ENCODE data around the gene MAMDC2.

MAMDC2 gene

DNA sequence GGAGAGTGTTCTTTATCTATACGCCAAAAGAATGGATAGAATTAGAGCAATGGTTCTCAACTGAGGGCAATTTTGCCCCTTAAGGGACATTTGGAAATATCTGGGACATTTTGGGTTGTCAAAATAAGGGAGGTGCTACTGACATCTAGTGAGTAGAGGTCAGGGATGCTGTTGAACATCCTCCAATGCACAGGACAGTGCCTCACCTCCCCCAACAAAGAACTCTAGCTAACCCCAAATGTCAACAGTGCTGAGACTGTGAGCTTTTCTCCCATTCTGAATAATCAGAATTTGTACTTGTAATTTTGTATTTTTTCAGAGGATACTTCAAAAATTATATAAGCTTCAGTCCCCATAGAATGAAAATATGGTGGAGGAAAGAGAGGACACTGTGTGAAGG is 206.6 kb downstream of the MAMDC2 start:
- FAIRE-seq (no peak), DNase-seq (ENCODE audit: insufficient read length, low spot score) (no peak)

DNA sequence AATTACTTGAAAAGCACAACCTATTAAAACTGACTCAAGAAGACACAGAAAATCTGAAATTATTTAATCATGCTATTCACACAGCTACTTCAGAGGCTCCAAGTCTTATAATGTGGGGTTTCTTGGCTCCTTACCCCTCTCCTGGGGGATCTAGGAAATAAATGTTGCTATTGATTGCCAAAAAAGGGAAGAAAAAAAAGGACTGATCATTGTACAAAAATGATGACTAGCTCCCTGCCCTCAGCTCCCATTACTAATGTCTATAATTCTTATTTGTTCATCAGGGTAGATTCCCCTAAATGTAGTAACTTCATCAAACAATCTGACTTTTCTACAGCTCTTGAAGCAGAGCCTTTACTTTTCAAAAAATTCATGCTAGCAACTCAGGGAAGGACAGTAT is 211.8 kb downstream of the MAMDC2 start:
- no peak for DNase-seq (ENCODE audit: insufficient read length, low spot score)

GRCh38 chr9:70256123-70256551 is 212.5 kb downstream of the MAMDC2 start:
- FAIRE-seq (no peak), DNase-seq (ENCODE audit: insufficient read length, low spot score) (no peak)

More for the DNA sequence above, 211.8 kb downstream of the MAMDC2 start:
- FAIRE-seq: no peak

- FAIRE-seq (no peak), DNase-seq (ENCODE audit: insufficient read length, low spot score) (no peak)
Observed at GRCh38 chr9:70257502-70257901, 213.9 kb downstream of the MAMDC2 start.

GRCh38 chr9:70257991-70258691 is 214.5 kb downstream of the MAMDC2 start:
- DNase-seq (ENCODE audit: insufficient read length, low spot score): peak; percentile 4
- FAIRE-seq: no peak

DNA sequence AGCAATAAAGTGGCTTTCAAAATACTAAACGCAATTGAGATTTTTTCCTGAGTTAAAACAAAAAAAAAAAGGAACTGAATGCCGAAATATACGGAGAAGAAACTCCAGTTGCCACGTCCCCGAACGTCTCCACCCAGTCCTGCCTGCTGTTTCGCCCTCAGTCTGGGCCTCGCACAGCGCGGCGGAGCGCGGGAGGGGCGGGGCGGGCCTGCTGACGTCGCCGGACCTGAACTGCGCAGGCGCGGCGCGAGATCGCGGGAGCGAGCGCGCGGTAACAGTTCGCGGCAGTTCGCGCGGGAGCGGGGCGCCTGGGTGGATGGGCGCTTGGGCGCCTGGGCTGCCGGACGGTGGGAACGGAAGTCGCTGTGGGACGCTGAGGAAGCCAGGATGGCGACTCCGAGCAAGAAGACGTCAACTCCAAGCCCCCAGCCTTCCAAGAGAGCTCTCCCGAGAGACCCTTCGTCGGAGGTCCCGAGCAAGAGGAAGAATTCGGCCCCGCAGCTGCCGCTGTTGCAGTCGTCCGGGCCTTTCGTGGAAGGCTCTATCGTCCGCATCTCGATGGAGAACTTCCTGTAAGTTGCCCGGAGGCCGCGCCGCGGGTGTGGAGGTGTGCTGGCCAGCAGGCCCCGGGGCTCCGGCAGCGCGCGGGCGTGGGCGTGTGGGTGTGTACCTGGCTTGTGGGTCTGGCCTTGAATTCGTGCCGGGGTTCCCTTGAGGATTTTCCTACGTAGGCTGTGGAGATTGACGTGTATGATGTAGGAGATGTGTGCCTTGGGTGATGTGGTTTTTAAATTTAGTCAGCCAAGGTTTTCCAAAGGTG is 215.3 kb downstream of the MAMDC2 start, which contains the start of gene SMC5:
Gene SMC5 (plus strand): TSS at position 287 of the 820 bp plus-strand sequence. CDS start 101 bp downstream, at position 388.
- peak; percentile 63 for DNase-seq (ENCODE audit: insufficient read length, low spot score)
- FAIRE-seq: peak; percentile 96

- FAIRE-seq (peak; percentile 23), DNase-seq (ENCODE audit: insufficient read length, low spot score) (no peak)
Observed at GRCh38 chr9:70259512-70259802, 215.8 kb downstream of the MAMDC2 start.

DNA sequence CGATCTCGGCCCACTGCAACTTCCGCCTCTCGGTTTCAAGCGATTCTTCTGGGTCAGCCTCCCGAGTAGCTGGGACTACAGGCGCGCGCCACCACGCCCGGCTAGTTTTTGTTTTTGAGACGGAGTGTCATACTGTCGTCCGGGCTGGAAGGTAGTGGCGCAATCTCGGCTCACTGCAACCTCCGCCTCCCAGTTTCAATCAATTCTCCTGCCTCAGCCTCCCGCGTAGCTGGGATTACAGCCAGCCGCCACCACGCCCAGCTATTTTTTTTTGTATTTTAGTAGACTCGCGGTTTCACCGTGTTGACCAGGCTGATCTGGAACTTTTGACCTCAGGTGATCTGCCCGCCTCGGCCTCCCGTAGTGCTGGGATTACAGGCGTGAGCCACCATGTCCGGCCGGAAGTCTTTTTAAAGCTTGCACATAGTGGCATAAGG is 216.4 kb downstream of the MAMDC2 start:
- DNase-seq (ENCODE audit: insufficient read length, low spot score): no peak
- no peak for FAIRE-seq

GRCh38 chr9:70260606-70261005 is 217.0 kb downstream of the MAMDC2 start:
- FAIRE-seq (peak; percentile 70), DNase-seq (ENCODE audit: insufficient read length, low spot score) (no peak)

GRCh38 chr9:70261131-70261870 is 217.7 kb downstream of the MAMDC2 start:
- FAIRE-seq: no peak
- DNase-seq (ENCODE audit: insufficient read length, low spot score): no peak

GRCh38 chr9:70262366-70262765 is 218.7 kb downstream of the MAMDC2 start:
- FAIRE-seq (peak; percentile 72), DNase-seq (ENCODE audit: insufficient read length, low spot score) (no peak)

DNA sequence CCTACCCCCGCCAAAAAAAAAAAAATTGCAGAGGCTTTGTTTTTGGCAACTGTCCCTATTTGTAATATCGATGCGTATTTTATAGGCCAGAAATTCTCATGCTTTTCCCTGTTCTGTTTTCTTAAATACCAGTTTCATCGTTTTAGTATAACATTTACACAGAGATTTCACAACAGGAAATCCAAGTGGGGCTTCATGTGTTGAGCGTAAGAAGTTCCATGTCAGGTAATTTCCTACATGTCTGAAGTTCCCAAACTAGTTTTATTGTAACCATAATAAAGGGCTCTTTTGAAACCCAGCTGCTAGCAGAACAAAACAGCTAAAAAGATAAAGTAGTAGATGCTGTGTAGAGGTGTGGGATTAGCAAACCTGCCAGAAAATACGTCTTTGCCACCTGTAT is 219.3 kb downstream of the MAMDC2 start:
- FAIRE-seq: peak; percentile 8
- no peak for DNase-seq (ENCODE audit: insufficient read length, low spot score)

GRCh38 chr9:70263421-70263820 is 219.8 kb downstream of the MAMDC2 start:
- DNase-seq (ENCODE audit: insufficient read length, low spot score) (no peak), FAIRE-seq (peak; percentile 37)

Measured in GM19239 (cell line).